GM19324 (cell line): ENCODE measurements around the gene COL15A1.
A peak's percentile ranks its signal among the peaks of the same experiment; 100 is the strongest.

Experiments used
- ATAC-seq: cut with Tn5 transposase; IDR thresholded peaks from one replicate; pipeline ENCODE4 v1.9.1; 2021; ENCODE audit warnings: mild to moderate bottlenecking, moderate library complexity; ENCODE audit not compliant: unreplicated experiment, low FRiP score

Gene COL15A1

DNA sequence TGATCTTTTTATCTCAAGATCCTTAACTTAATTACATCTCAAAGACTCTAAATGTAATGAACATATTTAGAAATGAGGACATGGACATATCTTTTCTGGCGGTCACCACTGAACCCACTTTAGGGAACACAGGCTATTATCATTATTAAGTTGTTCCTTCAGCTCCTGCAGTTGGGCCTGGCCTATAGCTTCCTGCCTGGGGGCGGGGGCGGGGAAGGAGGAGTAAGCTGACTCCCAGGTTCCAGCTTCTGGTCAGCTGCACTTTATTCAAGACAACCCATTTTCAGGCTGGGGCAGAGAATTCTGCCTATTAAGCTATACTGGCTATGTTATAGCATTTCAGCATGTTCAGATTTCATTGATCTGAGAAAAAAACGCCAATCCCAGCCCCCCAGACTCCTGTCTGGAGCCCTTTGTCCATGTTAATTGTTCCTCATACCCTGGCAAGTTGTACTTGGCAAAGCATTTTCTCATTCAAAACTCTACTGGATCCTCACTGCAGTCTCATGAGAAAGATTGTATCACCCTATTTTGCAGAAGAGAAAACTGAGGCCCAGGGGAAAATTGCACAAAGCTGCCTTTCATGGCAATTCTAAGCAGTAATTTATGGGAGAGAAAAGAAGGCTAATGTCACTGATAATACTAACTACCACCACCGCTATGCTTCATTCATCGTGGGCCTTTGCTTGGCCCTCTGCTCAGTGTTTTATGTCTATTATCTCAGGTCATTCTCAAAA lies 25.1 kb downstream of the COL15A1 start:
- ATAC-seq = no peak

DNA sequence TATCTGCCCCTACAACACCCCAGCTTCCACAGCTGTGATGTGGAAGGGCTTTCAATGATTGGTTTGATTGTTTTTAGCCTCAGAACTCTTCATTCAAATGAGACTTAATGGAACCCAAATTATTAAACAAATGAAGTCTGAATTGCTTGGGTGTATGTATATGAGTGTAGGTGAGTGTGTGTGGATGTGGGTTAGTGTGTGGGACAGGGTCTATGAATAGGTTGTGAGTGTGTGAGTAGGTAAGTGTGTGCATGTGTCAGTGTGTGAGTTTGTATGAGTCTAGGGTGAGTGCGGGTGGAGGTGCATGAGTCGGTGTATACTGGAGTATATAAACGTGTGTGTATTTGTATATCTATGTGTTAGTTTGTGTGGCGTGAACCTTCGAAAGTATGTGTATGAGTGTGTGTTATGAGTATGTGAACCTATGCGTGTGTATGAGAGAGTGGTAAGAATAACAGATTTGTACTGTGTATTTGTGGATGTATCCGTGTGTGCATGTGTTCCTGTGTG lies 26.9 kb downstream of the COL15A1 start:
- ATAC-seq = no peak

DNA sequence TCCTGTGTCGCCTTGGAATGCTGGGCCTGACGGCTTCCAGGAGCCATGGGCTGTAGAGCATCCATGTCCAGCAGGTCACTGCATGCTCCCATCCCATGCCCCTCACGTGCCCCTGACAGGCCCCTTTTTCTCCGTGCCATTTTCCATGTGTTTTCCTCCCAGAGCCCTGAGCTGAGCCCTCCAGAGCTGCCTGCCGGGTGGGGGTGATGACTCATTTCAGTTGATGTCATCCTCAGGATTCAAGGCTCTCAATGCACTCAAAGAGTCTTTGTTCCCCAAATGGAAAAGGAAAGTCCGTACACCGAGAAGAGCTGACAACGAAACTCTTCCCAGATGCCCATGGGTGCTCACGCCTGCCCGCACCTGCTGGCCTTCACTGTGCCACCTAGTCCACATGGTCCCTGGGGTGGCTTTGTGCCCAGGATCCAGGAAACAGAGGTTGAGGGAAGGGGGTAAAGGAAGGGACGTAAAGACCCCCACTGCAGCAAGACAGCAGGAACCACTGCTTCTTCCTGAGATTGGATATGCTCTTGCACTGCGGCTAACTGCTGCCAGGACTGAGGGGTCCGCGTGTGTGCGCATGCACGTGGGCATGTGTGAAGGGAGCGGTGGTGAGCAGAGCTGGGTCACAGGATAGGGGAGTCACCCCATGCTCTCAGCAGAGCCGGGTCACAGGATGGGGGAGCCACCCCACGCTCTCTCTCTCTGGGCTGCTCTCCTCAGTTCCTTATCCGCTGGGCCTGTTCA lies 27.6 kb downstream of the COL15A1 start:
- ATAC-seq = no peak

DNA sequence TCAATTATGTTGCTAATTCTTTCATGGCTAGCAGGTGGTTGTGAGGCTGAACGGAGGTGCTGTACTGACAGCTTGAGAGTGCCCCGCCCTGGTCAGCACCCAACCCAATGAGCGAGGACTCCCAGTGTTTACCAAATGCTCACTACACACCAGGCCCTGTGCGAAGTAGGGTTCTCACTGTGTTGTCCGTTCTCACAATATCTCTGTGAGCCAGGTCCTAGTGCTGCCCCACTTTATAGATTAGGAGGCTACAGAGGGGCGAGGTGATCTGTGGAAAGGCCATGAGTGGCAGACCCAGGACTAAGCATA lies 28.2 kb downstream of the COL15A1 start:
- ATAC-seq = no peak

DNA sequence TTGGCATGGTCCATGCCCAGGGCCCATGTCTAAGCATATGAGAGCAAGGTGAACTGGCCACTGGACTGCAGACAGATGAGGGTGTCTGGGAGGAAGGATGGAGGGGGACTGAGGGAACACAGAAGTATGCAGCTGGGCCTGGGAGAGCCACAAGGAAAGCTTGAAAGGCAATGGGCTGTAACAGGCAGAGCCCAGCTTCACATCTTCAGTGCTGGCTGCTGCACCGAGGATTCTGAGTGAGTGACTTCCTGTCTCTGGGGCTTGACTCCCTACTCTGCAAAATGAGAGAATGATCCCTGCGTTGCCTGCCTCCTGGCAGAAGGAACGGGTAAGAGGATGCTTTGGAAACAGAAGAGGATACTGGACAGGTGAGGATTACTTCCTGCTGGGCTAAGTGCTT lies 29.0 kb downstream of the COL15A1 start:
- ATAC-seq = no peak

DNA sequence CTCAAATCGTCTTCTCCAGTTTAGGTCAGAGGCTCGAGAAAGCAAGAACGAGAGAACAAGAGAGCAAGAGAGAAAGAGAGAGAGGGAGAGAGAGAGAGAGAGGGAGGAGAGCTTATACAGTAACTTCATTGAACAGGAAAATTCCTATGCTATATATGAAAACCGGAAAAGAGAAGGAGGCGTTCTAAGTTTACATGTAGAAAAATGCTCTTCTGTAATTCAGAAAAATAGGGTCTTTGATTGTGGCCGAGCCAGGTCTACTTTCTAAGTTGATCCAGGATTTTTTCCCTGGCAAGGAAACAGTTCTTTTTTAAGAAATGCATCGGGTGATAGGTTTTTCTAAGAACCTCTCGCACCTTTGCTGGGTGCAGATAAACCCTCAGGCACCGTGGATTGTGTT lies 29.5 kb downstream of the COL15A1 start:
- no peak for ATAC-seq

DNA sequence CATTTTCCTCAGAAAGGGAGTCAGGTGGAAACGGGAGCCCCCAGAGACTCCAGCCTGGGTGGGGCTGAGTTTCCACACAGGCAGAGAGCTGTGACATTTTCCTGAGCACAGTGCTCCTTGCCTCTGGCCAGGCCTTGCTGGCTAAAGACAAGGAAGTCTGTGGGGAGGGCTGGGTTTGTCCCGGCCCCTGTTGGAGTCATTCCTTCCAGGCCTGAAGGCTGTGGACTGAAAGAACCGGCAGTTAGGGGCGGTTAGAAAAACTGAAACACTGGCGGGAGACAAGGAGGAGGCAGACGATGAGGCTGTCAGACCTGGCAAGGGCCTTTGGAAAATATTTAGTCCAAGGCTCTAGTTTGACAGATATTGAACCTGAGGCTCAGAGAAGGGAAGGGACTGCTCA lies 29.9 kb downstream of the COL15A1 start:
- ATAC-seq = no peak

DNA sequence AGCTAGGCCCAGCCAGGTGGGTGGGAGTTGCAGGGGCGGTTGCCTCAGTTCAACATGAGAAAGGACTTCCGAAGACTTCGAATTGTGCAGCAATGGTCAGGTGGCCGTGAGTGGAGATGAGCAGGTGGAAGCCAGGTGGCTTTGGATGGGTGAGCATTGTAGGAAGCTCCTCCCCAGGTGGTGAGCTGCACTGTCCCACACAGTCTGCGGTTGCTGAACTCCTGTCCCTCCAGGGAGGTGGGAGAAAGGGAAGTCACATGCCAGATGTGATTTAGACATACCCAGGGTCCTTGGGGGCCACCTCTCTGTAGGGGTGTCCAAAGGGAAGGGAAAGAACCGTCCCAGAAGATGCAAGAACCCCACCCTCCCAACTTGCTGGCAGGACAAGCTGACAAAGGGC lies 30.4 kb downstream of the COL15A1 start:
- no peak for ATAC-seq

DNA sequence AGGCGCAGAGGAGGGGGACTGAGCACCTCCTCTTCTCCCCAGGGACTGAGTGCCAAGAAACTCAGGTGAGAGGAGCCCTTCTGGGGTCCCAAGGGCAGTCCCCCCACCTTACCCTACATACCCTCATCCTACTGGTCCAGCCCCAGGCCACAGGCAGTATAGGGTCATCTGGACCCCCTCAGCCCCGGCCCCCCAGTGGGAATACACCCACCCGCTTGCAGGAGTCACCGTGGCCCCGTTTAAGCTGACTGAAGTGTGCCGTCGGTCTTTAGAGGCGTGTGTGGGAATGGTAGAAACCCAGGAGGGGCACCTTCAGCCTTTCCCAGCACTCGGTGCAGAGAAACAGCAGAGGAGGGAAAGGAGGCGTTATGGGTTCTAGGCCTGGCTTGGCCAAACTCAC lies 30.8 kb downstream of the COL15A1 start:
- no peak for ATAC-seq

DNA sequence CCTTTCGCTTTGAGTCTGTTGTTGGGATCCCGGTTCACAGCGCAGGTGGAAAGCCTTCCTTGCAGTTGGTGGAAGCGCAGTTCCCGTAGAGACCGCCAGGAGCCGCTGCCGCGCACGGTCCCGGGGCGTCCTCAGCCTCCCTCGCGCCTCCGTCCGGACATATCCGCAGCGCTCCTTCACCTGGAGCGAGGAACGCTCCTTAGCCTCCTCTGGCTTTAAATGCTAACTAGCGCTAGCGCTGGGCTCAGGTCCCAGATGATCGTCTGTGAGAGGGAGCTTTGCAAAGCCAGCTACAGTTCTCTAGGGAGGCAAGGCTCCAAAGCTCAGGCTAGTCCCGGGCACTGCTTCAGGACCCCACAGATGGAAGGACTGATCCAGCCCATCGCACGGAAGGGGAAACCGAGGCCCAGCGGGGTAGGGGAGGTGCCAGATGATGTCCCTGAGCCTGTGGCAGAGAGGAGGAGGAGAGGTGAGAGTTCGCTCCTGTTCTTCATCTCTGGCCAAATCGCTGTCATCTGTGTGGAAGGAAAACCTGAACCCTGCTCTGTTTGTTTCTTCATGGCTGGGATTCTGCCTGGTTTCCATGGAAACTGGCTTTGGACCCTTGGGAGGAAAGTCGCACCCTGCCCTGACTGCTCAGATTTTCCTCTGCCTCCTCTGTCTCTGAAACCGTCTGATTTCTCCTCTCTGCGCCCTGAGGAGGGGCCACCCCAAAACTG lies 31.4 kb downstream of the COL15A1 start:
- peak; percentile 79 for ATAC-seq

DNA sequence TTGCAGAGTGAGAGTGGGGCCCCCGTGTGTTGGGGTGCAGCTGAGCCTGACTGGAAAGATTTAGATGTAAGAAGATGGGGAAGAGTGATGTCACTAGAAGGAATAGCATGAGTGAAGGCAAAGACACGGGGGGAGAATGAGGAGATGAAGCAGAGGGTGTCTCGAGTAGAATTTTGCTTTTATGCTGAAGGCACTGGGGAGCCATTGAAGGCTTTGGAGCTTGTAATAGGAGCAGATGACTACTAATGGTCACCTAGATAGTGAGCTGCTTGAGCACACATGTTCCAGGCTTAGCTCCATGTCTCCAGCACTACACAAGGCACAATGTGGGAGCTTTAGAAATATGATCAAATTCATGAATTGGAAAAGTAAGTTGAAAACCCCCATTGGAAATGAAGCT lies 32.1 kb downstream of the COL15A1 start:
- ATAC-seq = no peak

DNA sequence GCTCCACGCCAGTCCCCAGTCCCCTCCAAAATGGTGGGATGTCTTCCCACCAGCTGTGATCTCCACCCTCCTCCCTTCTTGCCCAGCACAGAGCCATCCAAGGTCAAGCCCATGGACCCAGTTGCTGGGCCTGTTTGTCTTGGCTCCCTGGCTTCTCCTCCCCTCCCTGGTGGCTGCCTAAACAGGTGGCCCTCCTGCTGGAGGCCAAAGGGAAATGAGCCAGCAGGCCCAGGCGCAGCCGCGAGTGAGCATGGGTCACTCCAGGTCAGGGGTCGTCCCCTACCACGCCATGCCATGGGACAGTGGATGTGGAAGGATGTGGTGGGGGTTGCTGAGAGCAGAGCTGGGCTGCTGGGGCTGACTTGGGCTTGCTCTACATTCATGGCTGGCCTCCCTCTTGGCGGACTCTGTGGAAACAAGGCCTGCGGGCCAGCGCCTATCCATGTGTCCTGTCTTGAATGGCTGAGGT lies 33.6 kb downstream of the COL15A1 start:
- no peak for ATAC-seq

DNA sequence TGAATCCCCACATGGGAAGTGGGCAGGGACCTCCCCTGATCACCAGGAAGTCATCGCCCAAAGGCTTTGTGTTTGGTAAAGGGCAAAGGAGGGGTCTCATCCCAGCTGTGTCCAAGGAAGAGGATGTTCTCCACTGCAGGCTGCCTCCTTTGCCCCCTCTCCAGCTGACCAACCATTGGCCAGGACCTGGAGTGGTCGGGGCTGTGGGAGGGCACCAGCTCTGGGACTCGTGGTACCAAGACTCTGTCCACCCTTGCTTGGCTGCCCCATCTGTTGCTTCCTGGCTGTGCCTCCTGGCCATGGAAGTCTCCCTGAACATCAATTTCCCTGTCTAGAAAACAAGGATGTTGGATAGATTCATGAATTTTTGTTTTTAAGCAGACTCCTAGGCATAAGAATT lies 34.1 kb downstream of the COL15A1 start:
- ATAC-seq = no peak

DNA sequence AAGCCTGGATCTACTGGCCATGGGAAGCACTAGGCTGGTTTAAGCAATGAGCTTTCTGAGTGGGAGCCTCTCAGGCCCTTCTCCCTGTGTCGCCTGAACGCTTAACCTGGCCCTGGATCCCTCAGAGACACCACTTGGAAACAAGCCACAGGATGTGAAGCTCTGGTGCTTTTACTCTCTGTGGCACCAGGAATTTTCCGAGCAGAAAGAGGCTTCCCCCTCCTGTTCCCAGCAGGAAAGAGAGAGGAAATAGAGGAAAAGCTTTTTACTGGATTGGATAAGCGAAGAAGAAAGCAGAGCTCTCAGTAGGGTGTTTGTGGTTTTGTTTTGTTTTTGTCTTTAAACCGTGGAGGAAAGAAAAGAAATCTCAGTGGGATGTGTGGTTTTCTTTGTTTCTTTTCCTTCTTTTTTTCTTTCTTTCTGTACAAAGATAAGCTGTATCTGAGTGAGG lies 34.5 kb downstream of the COL15A1 start:
- ATAC-seq = no peak

DNA sequence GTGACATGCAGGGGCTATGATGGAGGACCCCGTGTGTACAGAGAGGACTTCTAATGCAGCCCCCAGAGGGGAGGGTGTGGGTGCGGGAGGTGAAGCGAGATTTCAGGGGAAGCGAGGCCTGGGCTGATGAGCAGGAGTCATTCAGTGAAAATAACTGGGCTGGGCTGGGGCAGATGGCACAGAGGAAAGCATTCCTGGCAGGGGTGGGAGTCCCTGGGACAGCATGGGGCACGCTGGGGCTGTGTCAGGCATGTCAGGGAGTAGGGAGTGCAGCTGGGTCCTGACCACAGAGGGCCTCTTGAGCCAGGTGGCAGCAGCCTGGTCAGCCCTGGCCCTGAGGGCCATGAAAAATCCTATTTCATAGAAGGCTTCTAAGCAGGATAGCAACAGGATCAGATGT lies 36.6 kb downstream of the COL15A1 start:
- no peak for ATAC-seq

DNA sequence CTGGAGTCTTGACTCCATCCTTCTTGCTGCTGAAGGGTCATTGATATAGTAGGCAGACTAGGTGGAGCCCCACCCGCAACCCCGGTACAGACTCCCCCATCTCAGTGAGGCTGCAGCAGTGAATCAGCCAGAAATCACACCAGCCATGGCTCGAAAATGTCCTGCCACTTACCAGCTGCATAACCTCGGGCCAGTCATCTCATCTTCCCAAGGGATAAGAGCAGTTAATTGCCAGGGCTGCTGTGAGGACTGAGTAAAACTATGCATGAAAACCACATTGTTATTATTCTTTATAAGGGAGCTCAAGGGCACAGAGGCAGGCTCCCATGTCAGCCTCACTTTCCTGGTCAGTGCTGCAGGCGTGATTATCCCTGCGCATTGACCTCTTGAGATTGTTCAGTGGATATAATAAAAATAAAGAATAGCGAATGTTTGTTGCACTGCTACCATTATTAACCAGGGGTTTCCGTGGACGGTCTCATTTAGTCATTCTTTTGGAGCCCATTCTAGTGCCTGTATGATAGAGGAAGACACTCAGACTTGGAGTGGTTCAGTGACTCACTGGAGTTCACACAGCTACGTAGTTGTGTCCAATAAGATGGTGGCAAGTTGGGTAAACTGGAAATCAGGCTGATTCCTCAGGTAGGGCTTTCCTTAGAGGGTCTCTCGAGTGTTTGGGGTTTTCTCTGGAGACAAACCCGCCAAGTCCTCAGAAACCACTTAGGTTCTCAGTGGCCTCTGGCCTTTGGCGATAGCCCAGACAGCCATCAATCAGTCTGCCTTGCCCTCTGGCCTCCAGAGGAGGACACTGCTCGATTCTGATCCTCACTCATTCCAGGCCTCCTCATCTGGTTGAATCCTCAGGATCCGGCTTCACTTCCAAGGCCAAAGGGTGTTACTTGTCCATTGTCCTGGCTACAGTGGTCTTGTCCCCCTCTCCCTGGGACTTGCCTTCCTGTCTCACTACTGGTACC lies 39.9 kb downstream of the COL15A1 start:
- no peak for ATAC-seq

DNA sequence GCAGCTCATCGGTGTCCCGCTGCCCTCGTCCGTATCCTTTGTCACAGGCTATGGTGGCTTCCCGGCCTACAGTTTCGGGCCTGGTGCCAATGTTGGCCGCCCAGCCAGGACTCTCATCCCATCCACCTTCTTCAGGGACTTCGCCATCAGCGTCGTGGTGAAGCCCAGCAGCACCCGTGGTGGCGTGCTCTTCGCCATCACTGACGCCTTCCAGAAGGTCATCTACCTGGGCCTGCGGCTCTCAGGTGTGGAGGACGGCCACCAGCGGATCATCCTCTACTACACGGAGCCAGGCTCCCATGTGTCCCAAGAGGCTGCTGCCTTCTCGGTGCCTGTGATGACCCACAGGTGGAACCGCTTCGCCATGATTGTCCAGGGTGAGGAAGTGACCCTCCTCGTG lies 41.9 kb downstream of the COL15A1 start:
- ATAC-seq = no peak

DNA sequence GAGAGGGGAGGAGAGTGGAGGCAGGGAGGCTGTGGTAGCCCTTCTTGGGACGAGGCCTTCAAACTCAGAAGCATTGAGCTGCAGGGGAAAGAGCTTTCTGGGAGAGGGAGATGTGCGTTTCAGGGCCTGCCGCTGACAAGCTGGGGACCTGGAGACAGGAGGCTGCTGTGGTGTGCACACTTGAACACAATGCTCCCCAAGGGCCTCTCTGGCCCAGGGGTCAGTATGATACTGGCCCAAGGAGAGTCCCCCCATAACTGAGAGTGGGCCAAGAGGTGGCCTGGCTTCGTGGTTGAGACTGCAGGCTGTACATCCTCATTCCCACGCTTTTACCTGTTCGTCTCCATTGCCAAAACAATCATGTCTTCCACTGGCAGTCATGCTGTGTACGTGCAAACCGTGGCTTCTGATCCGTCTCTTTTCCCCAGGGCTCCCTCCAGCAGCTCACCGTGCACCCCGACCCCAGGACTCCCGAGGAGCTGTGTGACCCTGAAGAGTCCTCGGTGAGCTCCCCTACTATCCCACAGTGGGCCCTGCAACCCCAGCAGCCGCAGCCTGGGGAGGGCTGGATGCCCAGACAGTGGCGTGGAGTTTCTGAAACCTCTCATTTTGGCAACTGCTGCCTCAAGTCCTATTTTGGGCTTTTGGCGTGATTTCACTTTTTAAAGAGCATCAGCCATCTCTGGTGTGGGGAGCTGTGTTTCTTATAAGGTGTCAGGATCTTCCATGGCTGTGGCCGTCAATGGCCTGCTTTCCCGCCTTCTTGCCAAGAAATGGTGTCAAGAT lies 43.4 kb downstream of the COL15A1 start:
- no peak for ATAC-seq
